ENCODE data around the gene CYB561D1.
A peak's percentile ranks its signal among the peaks of the same experiment; 100 is the strongest.

Gene CYB561D1

GRCh38 chr1:109498161-109498801 is 4.4 kb downstream of the CYB561D1 start:
- DNase-seq (ENCODE audit: low spot score), result no peak
- TF ChIP-seq CTCF (conservative IDR thresholded peaks at IDR 0.05; ENCODE audit: low read depth), result peak; percentile 21; the same call in 1 of the 2 replicates
- ChIA-PET CTCF (interaction anchor here (0.7 to 4.7 kb wide), 6 partner anchors 32 to 142 kb away, joined by 3 to 53 read pairs (median 4); no protein-coding TSS in a partner anchor), POLR2A (ENCODE audit: low non-redundant PET) (interaction anchor here (0.7 kb wide), 1 partner anchor 11 kb away, joined by 3 read pairs; the partner anchor contains the start of gene AMIGO1)
- H3K27ac ChIP-seq, result no peak overlapping the region

DNA sequence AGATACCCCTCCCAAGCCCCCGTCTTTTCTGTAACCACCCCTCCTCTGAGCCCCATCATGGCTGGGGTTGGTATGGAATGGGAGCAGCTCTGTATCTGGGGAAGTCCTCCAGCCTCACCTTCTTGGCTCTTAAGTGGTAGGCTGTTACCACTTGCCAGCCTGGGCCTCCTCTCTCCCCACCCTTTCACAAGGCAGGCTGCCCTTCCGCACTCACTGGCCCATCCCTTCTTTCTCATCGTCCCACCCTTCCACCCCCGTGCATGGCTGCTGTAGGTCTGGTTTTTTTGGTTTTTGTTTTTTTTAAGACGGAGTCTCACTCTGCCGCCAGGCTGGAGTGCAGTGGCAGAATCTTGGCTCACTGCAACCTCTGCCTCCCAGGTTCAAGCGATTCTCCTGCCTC is 5.2 kb downstream of the CYB561D1 start:
- POLR2A ChIA-PET (ENCODE audit: low non-redundant PET), result no interaction called here
- peak overlapping the region; percentile 19; the same call in 1 of the 2 replicates for H3K27ac ChIP-seq
- TF ChIP-seq CTCF (conservative IDR thresholded peaks at IDR 0.05; ENCODE audit: low read depth), result no peak
- no peak for DNase-seq (ENCODE audit: low spot score)
- CTCF ChIA-PET, result interaction anchor here (0.8 to 4.7 kb wide), 4 partner anchors 31 to 136 kb away, joined by 4 to 53 read pairs (median 6); no protein-coding TSS in a partner anchor

DNA sequence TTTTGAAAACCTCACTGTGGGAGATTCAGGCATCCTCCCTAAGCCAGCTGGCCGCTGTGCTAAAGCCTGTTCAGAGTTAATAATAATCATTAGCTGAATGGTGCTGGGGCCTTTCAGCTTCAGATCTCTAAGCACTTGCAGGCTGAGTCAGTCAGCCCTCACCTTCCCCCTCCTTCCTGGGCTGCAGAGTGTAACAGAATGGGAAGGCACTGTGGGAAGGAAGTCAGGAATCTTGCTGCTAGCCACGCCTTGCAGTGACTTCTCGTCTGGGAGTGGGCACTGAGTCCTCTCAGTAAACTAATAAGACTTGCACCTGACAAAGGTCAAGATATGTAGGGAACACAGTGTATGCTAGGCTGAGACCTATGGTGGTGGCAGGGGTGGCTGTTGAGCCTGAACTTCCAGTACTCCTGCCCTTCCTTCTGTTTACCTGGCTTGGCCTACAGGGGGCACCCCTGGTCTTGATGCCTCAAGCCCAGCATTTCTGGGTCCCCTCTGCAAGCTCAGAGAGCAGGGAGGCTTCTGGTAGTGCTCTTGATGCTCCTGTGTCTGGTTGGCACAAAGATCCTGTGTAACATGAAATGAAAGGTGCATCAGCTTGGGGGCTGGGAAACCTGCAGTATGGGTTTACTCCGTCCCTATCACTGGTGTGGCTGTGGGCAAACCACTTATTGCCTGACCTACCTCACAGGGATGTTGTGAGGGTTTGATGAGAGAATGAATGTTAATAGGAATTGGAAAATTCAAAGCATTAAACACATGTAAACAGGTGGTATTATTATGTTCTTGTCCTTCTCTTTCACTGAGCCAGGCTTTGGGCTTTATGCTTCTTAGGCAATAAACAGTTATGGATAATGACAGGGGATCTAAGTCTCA is 6.0 kb downstream of the CYB561D1 start:
- POLR2A ChIA-PET (ENCODE audit: low non-redundant PET), result no interaction called here

DNA sequence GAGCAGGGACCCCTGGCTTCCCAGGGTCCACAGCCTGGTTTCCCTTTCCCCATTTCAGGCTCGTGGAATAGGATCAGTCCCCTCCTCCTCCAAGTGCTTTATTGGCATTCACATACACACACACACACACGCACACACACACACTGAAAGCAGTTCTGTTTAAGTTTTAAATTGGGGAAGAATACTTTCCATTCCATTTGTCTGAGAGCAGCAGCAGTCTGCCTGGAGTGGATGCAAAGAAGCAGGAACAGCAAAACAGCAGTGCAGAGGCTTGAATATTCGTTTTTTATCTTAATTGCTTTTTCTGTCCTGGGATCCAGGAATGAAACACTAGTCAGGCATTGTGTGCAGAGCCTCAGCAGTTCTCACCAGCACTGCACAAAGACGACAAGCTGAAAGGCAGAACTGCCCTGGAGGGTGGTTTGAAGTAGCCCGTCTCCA is 7.1 kb downstream of the CYB561D1 start:
- POLR2A ChIA-PET (ENCODE audit: low non-redundant PET), result no interaction called here
- TF ChIP-seq CTCF (conservative IDR thresholded peaks at IDR 0.05; ENCODE audit: low read depth), result no peak
- no peak overlapping the region for H3K27ac ChIP-seq
- CTCF ChIA-PET, result interaction anchor here (0.5 to 4.7 kb wide), 2 partner anchors 31 to 432 kb away, joined by 3 to 53 read pairs; no protein-coding TSS in a partner anchor
- no peak for DNase-seq (ENCODE audit: low spot score)

More for the DNA sequence above, 6.0 kb downstream of the CYB561D1 start:
- H3K27ac ChIP-seq, result peak overlapping the region; percentile 19; the same call in 1 of the 2 replicates
- no peak for DNase-seq (ENCODE audit: low spot score)
- peak; percentile 29 for TF ChIP-seq CTCF (conservative IDR thresholded peaks at IDR 0.05; ENCODE audit: low read depth)
- CTCF ChIA-PET, result interaction anchor here (0.6 to 4.7 kb wide), 5 partner anchors 9 to 46 kb away, joined by 3 to 53 read pairs (median 4); no protein-coding TSS in a partner anchor

GRCh38 chr1:109501644-109502363 is 7.9 kb downstream of the CYB561D1 start:
- no peak for DNase-seq (ENCODE audit: low spot score)
- no peak for TF ChIP-seq CTCF (conservative IDR thresholded peaks at IDR 0.05; ENCODE audit: low read depth)
- no peak overlapping the region for H3K27ac ChIP-seq
- POLR2A ChIA-PET (ENCODE audit: low non-redundant PET), result no interaction called here
- CTCF ChIA-PET, result interaction anchor here (0.7 kb wide), 1 partner anchor 31 kb away, joined by 3 read pairs; no protein-coding TSS in a partner anchor

All from RWPE1 (cell line).